Right ventricle myocardium superior (tissue), 1 donor: ENCODE measurements around the gene HTR2A. TPM values are rescaled to one million over a fixed set of nuclear protein-coding genes. Genes with fewer than 3 reads are reported as not detected.
A peak's percentile ranks its signal among the peaks of the same experiment; 100 is the strongest.

Experiments used
- ATAC-seq: fragments of 200-7000 bp; cut with Tn5 transposase; one replicate; pipeline ENCODE4 v1.9.1; 2020; ENCODE audit warnings: mild to moderate bottlenecking; ENCODE audit not compliant: poor library complexity
- DNase-seq: peaks from one replicate; pipeline ENCODE4 v3.0.0-alpha.2; 2020
- intact Hi-C: fragments of 100-400 bp; cut with DNase I; formaldehyde crosslinking; loops from one replicate; pipeline ENCODE4 v1.11.2; 2022
- long read RNA-seq: library from polyadenylated mRNA; unstranded; transcript quantifications from one replicate; pipeline ENCODE4 v2.0.0, GENCODE V29; 2021
- total RNA-seq: library from RNA; stranded (reverse); fragmentation: NEBNext Ultra II Directional; extraction: Animal tissue kit (Norgen Biotek cat#: 25700); gene quantifications from one replicate; pipeline ENCODE4 v1.2.1, GENCODE V29; 2021
- donor health status: DM: no; HTN: yes; CAD: no; lungs with severe emphysema.

HTR2A gene
- not detected for total RNA-seq
- long read RNA-seq = 0 reads

- intact Hi-C loops = no loop called here
- ATAC-seq = no peak
- peak; percentile 55 for DNase-seq
Measured at GRCh38 chr13:46896341-46897137, at the start of gene HTR2A. HTR2A (minus strand) TSS chr13:46897053; CDS start chr13:46895906, 1,147 bp downstream.

GRCh38 chr13:46936525-46936924 is 39.7 kb upstream of the HTR2A start:
- ATAC-seq = no peak
- intact Hi-C loops = no loop called here

GRCh38 chr13:46934749-46935148 is 37.9 kb upstream of the HTR2A start:
- intact Hi-C loops = no loop called here
- DNase-seq (no peak), ATAC-seq (no peak)

More at GRCh38 chr13:46936525-46936924, 39.7 kb upstream of the HTR2A start:
- no peak for DNase-seq

GRCh38 chr13:46926916-46927590 is 30.2 kb upstream of the HTR2A start:
- intact Hi-C loops = no loop called here
- no peak for ATAC-seq
- no peak for DNase-seq

- intact Hi-C loops = no loop called here
- ATAC-seq = no peak
Measured at GRCh38 chr13:46925486-46925885, 28.6 kb upstream of the HTR2A start.

GRCh38 chr13:46914341-46914740 is 17.5 kb upstream of the HTR2A start:
- intact Hi-C loops = no loop called here
- ATAC-seq (no peak), DNase-seq (no peak)

More at GRCh38 chr13:46925486-46925885, 28.6 kb upstream of the HTR2A start:
- DNase-seq = no peak

- DNase-seq (no peak), ATAC-seq (no peak)
- intact Hi-C loops = no loop called here
Measured at GRCh38 chr13:46913757-46914156, 16.9 kb upstream of the HTR2A start.

- no peak for ATAC-seq
- no peak for DNase-seq
Measured at GRCh38 chr13:46909042-46909441, 12.2 kb upstream of the HTR2A start.

GRCh38 chr13:46908501-46908900 is 11.6 kb upstream of the HTR2A start:
- no peak for ATAC-seq
- DNase-seq = no peak
- intact Hi-C loops = no loop called here

More at GRCh38 chr13:46909042-46909441, 12.2 kb upstream of the HTR2A start:
- intact Hi-C loops = no loop called here

GRCh38 chr13:46906405-46906804 is 9.6 kb upstream of the HTR2A start:
- DNase-seq = no peak
- intact Hi-C loops = no loop called here
- ATAC-seq = no peak

GRCh38 chr13:46905249-46905648 is 8.4 kb upstream of the HTR2A start:
- intact Hi-C loops = no loop called here
- ATAC-seq (no peak), DNase-seq (no peak)

- no peak for DNase-seq
- no peak for ATAC-seq
- intact Hi-C loops = no loop called here
Measured at GRCh38 chr13:46903748-46904147, 6.9 kb upstream of the HTR2A start.

GRCh38 chr13:46901721-46902120 is 4.9 kb upstream of the HTR2A start:
- no peak for ATAC-seq
- no peak for DNase-seq
- intact Hi-C loops = no loop called here

GRCh38 chr13:46899801-46900200 is 2.9 kb upstream of the HTR2A start:
- intact Hi-C loops = no loop called here
- ATAC-seq = no peak

GRCh38 chr13:46895381-46895780 is 1.5 kb downstream of the HTR2A start:
- no peak for ATAC-seq
- intact Hi-C loops = no loop called here
- no peak for DNase-seq

More at GRCh38 chr13:46899801-46900200, 2.9 kb upstream of the HTR2A start:
- no peak for DNase-seq

GRCh38 chr13:46894568-46894967 is 2.3 kb downstream of the HTR2A start:
- DNase-seq (no peak), ATAC-seq (peak; percentile 30)
- intact Hi-C loops = no loop called here

- peak; percentile 96 for ATAC-seq
- intact Hi-C loops = no loop called here
- peak; percentile 81 for DNase-seq
Measured at GRCh38 chr13:46893798-46894560, 2.9 kb downstream of the HTR2A start.

GRCh38 chr13:46893221-46893740 is 3.6 kb downstream of the HTR2A start:
- ATAC-seq (no peak), DNase-seq (no peak)
- intact Hi-C loops = no loop called here

GRCh38 chr13:46885018-46885417 is 11.8 kb downstream of the HTR2A start:
- no peak for DNase-seq
- no peak for ATAC-seq
- intact Hi-C loops = no loop called here
